Esophagus muscularis mucosa (tissue), 4 donors: Measurements from ENCODE around the gene GPATCH3. TPM values are rescaled to one million over a fixed set of nuclear protein-coding genes. Genes with fewer than 3 reads are reported as not detected.
"Not testable (repeated sequence)": the region's sequence is repeated elsewhere in the genome, so short reads cannot be mapped to it uniquely, and the experiment has no call there.

ENCODE experiments used
- DNase-seq: peaks from one replicate; pipeline ENCODE4 v3.0.0-alpha.2; 2017; ENCODE audit errors: extremely low spot score
- H3K27ac ChIP-seq, 4 donors: fragments of 200-600 bp; sonication (generic); replicated peaks in 1 of 4; 1 replicate in 3 of 4; 2 replicates in 1 of 4; pipeline ENCODE4 v1.5.1; 2016 to 2019; ENCODE audit warnings: mild to moderate bottlenecking in 1 of 4
- H3K27me3 ChIP-seq, 4 donors: fragments of 200-600 bp; sonication (generic); one replicate each; pipeline versions ENCODE4 v1.5.1 to v1.6.0; 2016 to 2019
- H3K36me3 ChIP-seq, 4 donors: fragments of 200-600 bp; sonication (generic); one replicate each; pipeline ENCODE4 v1.5.1; 2016 to 2019
- H3K4me1 ChIP-seq, 4 donors: fragments of 200-600 bp; sonication (generic); one replicate each; pipeline ENCODE4 v1.5.1; 2016 to 2019
- H3K4me3 ChIP-seq, 4 donors: fragments of 200-600 bp; sonication (generic); 1 replicate in 2 of 4; 2 replicates in 2 of 4; pipeline ENCODE4 v1.5.1; 2016 to 2019; ENCODE audit warnings: mild to moderate bottlenecking in 4 of 4, moderate library complexity in 1 of 4
- H3K9me3 ChIP-seq, 4 donors: fragments of 200-600 bp; sonication (generic); 1 replicate in 3 of 4; 2 replicates in 1 of 4; pipeline ENCODE4 v1.5.1; 2016 to 2019
- EP300 ChIP-seq: sonication (generic); formaldehyde crosslinking; IDR thresholded peaks from one replicate; pipeline ENCODE4 v1.6.1; 2017; ENCODE audit warnings: antibody characterized with exemption
- POLR2A ChIP-seq: fragments of 450-650 bp; IDR thresholded peaks from one replicate; pipeline ENCODE4 v1.6.1; 2017; ENCODE audit warnings: antibody characterized with exemption, moderate library complexity, mild to moderate bottlenecking, low read depth
- POLR2AphosphoS5 ChIP-seq, 2 donors: sonication (generic); formaldehyde crosslinking; IDR thresholded peaks; one replicate each; pipeline ENCODE4 v1.6.1; 2017; ENCODE audit warnings: antibody characterized with exemption in 2 of 2
- WGBS: methylation state at CpG from one replicate; pipeline ENCODE4 v1.1.5; 2018; 5-methylcytosine and 5-hydroxymethylcytosine counted together
- intact Hi-C: fragments of 100-400 bp; cut with DNase I; formaldehyde crosslinking; loops from one replicate; pipeline ENCODE4 v1.15.1; 2023
- total RNA-seq, 4 donors: library from RNA; depleted of rRNA; stranded (reverse); fragments of >200 nt; gene quantifications; one replicate each; pipeline versions ENCODE4 v1.1.0 to v1.2.1, GENCODE V29; 2016
- TF ChIP-seq, protein P1 (sequence below), 3 experiments: fragments of 200-600 bp in 2 of 3; fragments of 450-650 bp in 1 of 3; sonication (generic) in 2 of 3; IDR thresholded peaks; one replicate each; pipeline ENCODE4 v1.5.1; 2017 to 2019; ENCODE audit warnings: antibody characterized with exemption in 3 of 3, mild to moderate bottlenecking in 2 of 3, moderate library complexity in 1 of 3

Gene GPATCH3
- total RNA-seq, 4 donors from 2014 or later = 7.5 to 17.0 (median 8.8) TPM

DNA sequence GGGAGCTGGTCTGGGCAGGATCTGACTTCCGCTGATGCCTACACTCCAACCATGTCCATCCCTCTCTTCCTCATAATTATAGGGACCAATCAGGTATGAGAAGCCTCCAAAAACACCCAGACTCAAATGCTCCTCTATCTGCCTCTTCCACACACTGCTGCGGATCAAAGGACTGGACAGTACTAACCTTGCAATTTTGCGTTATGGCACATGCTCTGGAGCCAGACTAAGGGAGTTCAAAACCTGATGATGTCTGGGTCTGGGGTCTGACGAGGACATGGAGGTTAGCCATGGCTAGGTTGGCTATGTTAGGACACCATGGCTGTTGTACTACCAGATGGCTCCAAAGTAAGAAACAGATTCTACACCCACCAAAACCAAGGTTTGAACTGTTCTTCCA is 20.5 kb downstream of the GPATCH3 start:
- 93% methylated on average over 4 of the region's 4 CpGs for WGBS
- no peak for DNase-seq

GRCh38 chr1:26877326-26877725 is 22.9 kb downstream of the GPATCH3 start:
- no peak for DNase-seq
- Histone ChIP-seq H3K27ac (no peak overlapping the region), H3K9me3 (no peaks in the 10 kb centered on the region), H3K4me3 (no peak overlapping the region), H3K4me1 (peaks cover 3 to 8% (median 6%) of the 10 kb centered on the region in 4 donors), H3K36me3 (peaks cover 28 to 61% (median 50%) of the 10 kb centered on the region in 4 donors), H3K27me3 (no peaks in the 10 kb centered on the region)
- intact Hi-C loops = loop anchor here (5.0 kb wide), 1 partner anchor 65 kb away; no protein-coding TSS in a partner anchor
- WGBS = 83% methylated on average over 2 of the region's 2 CpGs
- TF ChIP-seq POLR2AphosphoS5 (IDR thresholded peaks at IDR 0.05) = no peak
- TF ChIP-seq, protein P1, sequence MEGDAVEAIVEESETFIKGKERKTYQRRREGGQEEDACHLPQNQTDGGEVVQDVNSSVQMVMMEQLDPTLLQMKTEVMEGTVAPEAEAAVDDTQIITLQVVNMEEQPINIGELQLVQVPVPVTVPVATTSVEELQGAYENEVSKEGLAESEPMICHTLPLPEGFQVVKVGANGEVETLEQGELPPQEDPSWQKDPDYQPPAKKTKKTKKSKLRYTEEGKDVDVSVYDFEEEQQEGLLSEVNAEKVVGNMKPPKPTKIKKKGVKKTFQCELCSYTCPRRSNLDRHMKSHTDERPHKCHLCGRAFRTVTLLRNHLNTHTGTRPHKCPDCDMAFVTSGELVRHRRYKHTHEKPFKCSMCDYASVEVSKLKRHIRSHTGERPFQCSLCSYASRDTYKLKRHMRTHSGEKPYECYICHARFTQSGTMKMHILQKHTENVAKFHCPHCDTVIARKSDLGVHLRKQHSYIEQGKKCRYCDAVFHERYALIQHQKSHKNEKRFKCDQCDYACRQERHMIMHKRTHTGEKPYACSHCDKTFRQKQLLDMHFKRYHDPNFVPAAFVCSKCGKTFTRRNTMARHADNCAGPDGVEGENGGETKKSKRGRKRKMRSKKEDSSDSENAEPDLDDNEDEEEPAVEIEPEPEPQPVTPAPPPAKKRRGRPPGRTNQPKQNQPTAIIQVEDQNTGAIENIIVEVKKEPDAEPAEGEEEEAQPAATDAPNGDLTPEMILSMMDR (IDR thresholded peaks at IDR 0.05) = no peak
- no peak for TF ChIP-seq POLR2A
- TF ChIP-seq EP300 = no peak

More for the DNA sequence above, 20.5 kb downstream of the GPATCH3 start:
- intact Hi-C loops = loop anchor here (1.0 to 5.0 kb wide), 2 partner anchors 26 to 67 kb away; no protein-coding TSS in a partner anchor
- peaks cover 3 to 8% (median 6%) of the 10 kb centered on the region in 4 donors for H3K4me1 ChIP-seq
- no peaks in the 10 kb centered on the region for H3K9me3 ChIP-seq
- TF ChIP-seq POLR2AphosphoS5 (IDR thresholded peaks at IDR 0.05) (no peak), EP300 (no peak), POLR2A (no peak)
- TF ChIP-seq, protein P1 (IDR thresholded peaks at IDR 0.05) = no peak
- H3K4me3 ChIP-seq = no peak overlapping the region
- H3K27me3 ChIP-seq = no peaks in the 10 kb centered on the region
- peaks cover 52 to 86% (median 74%) of the 10 kb centered on the region in 4 donors for H3K36me3 ChIP-seq
- H3K27ac ChIP-seq = no peak overlapping the region

GRCh38 chr1:26874896-26875295 is 25.4 kb downstream of the GPATCH3 start:
- H3K9me3 ChIP-seq = no peaks in the 10 kb centered on the region
- no peak for DNase-seq
- intact Hi-C loops = loop anchor here (5.0 kb wide), 1 partner anchor 63 kb away; no protein-coding TSS in a partner anchor
- whole genome bisulfite sequencing = 75% methylated on average over 4 of the region's 4 CpGs
- H3K4me3 ChIP-seq = no peak overlapping the region
- peaks cover 6 to 37% (median 25%) of the 10 kb centered on the region in 4 donors for H3K36me3 ChIP-seq
- no peak for TF ChIP-seq POLR2AphosphoS5 (IDR thresholded peaks at IDR 0.05)
- H3K27ac ChIP-seq = no peak overlapping the region
- peaks cover 3 to 8% (median 6%) of the 10 kb centered on the region in 4 donors for H3K4me1 ChIP-seq
- H3K27me3 ChIP-seq = no peaks in the 10 kb centered on the region

DNA sequence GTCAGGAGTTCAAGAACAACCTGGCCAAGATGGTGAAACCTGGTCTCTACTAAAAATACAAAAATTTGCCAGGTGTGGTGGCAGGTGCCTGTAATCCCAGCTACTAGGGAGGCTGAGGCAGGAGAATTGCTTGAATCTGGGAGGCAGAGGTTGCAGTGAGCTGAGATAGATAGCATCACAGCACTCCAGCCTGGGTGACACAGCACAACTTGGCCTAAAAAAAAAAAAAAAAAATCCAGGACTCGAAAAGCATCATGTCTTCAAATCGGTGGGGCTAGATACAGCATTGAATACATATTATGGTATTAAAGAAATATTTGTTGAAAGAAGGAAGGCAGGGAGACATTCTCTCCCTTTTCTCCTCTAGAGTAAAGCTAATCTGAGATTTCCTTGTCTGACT is 27.2 kb downstream of the GPATCH3 start:
- H3K4me3 ChIP-seq, H3K4me1 ChIP-seq, DNase-seq, H3K27me3 ChIP-seq, H3K27ac ChIP-seq, H3K9me3 ChIP-seq, intact Hi-C loops: not testable (repeated sequence)
- WGBS = 74% methylated on average over 2 of the region's 2 CpGs
- H3K36me3 ChIP-seq = peaks cover 0 to 19% (median 7%) of the 10 kb centered on the region in 4 donors

DNA sequence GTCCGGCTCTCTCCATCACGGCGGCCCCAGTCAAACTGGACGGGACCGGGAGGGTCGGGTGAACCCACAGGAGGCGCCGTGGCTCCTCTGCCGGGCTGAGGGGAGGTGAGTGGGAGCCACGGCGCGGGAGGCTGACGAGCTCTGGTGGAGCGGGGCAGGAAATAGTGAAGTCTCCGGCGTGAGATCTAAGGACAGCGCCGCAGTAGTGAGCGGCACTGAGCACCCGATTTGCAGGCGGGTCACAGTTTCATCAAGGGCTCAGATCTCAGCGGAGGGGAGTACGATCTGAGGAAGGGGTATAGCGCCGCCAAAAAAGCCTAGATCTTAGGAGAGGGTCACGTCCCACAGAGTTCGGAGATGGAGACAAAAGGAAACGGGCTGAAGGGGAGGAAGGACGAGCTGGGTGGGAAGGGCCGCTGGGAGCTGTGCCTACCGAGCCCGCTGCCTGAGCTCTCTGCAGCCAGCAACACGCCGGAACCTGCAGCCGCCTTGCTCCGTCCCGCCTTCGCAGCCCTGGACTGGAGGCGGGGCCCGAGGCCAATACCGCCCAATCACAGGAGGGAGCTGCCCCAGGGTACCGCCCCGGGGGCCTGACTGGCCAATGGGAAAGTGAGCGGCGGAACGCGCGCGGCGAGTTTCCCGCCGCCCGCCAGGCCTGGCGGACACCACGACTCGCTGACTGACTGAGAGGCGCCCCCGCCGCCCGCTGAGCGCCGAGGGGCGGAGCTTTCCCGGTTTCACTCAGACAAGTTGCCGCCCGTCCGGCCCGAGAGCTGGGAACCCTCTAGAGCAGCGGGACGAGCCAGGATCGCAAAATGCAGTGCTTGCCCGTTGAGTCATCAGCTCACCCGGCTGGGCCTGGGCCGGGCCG is 35.4 kb downstream of the GPATCH3 start:
- TF ChIP-seq, protein P1 (IDR thresholded peaks at IDR 0.05) = no peak
- TF ChIP-seq POLR2A (peak; percentile 56), POLR2AphosphoS5 (IDR thresholded peaks at IDR 0.05) (peak; percentile 79 to 86)
- H3K9me3 ChIP-seq = no peaks in the 10 kb centered on the region
- WGBS = 0% methylated on average over 23 of the region's 75 CpGs
- H3K27ac ChIP-seq = peak overlapping the region; percentile 96 to 99 (median 97)
- intact Hi-C loops = no loop called here
- no peaks in the 10 kb centered on the region for H3K36me3 ChIP-seq
- DNase-seq = peak; percentile 99
- no peaks in the 10 kb centered on the region for H3K27me3 ChIP-seq
- H3K4me1 ChIP-seq = peaks cover 18 to 25% (median 22%) of the 10 kb centered on the region in 4 donors
- peak overlapping the region; percentile 56 to 74 (median 62) for H3K4me3 ChIP-seq
